Daoy (cell line): ENCODE measurements around the gene SRP68. TPM values are rescaled to one million over a fixed set of nuclear protein-coding genes. Genes with fewer than 3 reads are reported as not detected.

Source experiments
- DNase-seq: peaks from one replicate; pipeline ENCODE4 v3.0.0-alpha.2; 2015; ENCODE audit warnings: low read depth
- total RNA-seq: library from RNA; depleted of rRNA; stranded (reverse); fragments of >200 nt; shearing (Covaris generic); gene quantifications from 2 replicates; pipeline ENCODE4 v1.2.3, GENCODE V29; 2014; rRNA removed

Gene SRP68
- total RNA-seq, 1 experiment from 2014 or later, result 25.4 TPM

GRCh38 chr17:75998327-75998795 is 74.0 kb downstream of the SRP68 start:
- peak; percentile 47 for DNase-seq

- DNase-seq, result peak; percentile 95
Observed at GRCh38 chr17:75996665-75997590, 75.4 kb downstream of the SRP68 start.

GRCh38 chr17:75995385-75995925 is 76.9 kb downstream of the SRP68 start:
- DNase-seq, result no peak

GRCh38 chr17:75994802-75995370 is 77.4 kb downstream of the SRP68 start:
- DNase-seq, result no peak

- no peak for DNase-seq
Observed at GRCh38 chr17:75991396-75991795, 80.9 kb downstream of the SRP68 start.

Other genes starting within 250 kb of the SRP68 start
- gene UNC13D, start 228.1 kb downstream of the SRP68 start, total RNA-seq, result 0.06 and 0.86 TPM in 2 replicates
- gene WBP2, start 217.2 kb downstream of the SRP68 start, total RNA-seq, result 17.8 and 21.8 TPM in 2 replicates
- gene TRIM47, start 193.9 kb downstream of the SRP68 start, total RNA-seq, result 14.4 and 15.2 TPM in 2 replicates
- 15.6 and 24.1 TPM in 2 replicates for gene TRIM65, start 175.6 kb downstream of the SRP68 start, total RNA-seq
- 27.7 and 34.8 TPM in 2 replicates for gene MRPL38, start 167.6 kb downstream of the SRP68 start, total RNA-seq
- gene FBF1, start 131.5 kb downstream of the SRP68 start, total RNA-seq, result 6.3 and 8.0 TPM in 2 replicates
- 28.5 and 35.0 TPM in 2 replicates for gene ACOX1, start 93.4 kb downstream of the SRP68 start, total RNA-seq
- 11.1 and 15.0 TPM in 2 replicates for gene TEN1, start 93.3 kb downstream of the SRP68 start, total RNA-seq
- gene CDK3, start 71.7 kb downstream of the SRP68 start, total RNA-seq, result 1.3 and 1.5 TPM in 2 replicates
- 0.06 and 0.12 TPM in 2 replicates for gene EVPL, start 45.2 kb downstream of the SRP68 start, total RNA-seq
- gene GALR2, start 2.3 kb upstream of the SRP68 start, total RNA-seq, result not detected in 2 replicates
- gene ZACN, start 6.7 kb upstream of the SRP68 start, total RNA-seq, result not detected in 2 replicates
- 45.4 and 48.9 TPM in 2 replicates for gene EXOC7, start 31.3 kb upstream of the SRP68 start, total RNA-seq
- not detected in 2 replicates for gene FOXJ1, start 68.7 kb upstream of the SRP68 start, total RNA-seq
- 4.8 and 7.3 TPM in 2 replicates for gene RNF157, start 168.0 kb upstream of the SRP68 start, total RNA-seq
- gene UBALD2, start 192.8 kb upstream of the SRP68 start, total RNA-seq, result 11.5 and 15.9 TPM in 2 replicates
- 0.45 and 1.5 TPM in 2 replicates for gene QRICH2, start 235.8 kb upstream of the SRP68 start, total RNA-seq